HEK293 (cell line): Measurements from ENCODE around the gene SYNE1.

Experiments
- CTCF ChIA-PET: fragments of 350-600 bp; formaldehyde crosslinking; extraction: SDS; loops from one replicate; lab custom pipeline; 2021; ENCODE audit warnings: antibody characterized with exemption; lab: Yijun Ruan, JAX
- POLR2A ChIA-PET: fragments of 300-600 bp; formaldehyde crosslinking; extraction: SDS; loops from one replicate; lab custom pipeline; 2020; ENCODE audit warnings: antibody characterized with exemption, inconsistent platforms; lab: Yijun Ruan, JAX
- H3K27ac ChIP-seq: fragments of 200-500 bp; sonication (Bioruptor generic); 2 replicates; pipeline ENCODE4 v1.5.1; 2014; ENCODE audit warnings: low read depth, low read length, control low read depth, inconsistent platforms; ENCODE audit errors: extremely low read depth
- H3K36me3 ChIP-seq, 2 experiments: fragments of 200-500 bp in 1 of 2; sonication (Bioruptor generic) in 1 of 2; 1 replicate in 1 of 2; 2 replicates in 1 of 2; pipeline ENCODE4 v1.5.1; 2014 to 2017; ENCODE audit warnings: inconsistent platforms in 2 of 2, low read length in 2 of 2; ENCODE audit not compliant: control insufficient read depth in 2 of 2, insufficient read depth in 1 of 2
- H3K4me1 ChIP-seq: fragments of 200-500 bp; sonication (Bioruptor generic); 2 replicates; pipeline ENCODE4 v1.5.1; 2014; ENCODE audit warnings: mild to moderate bottlenecking, low read length, inconsistent platforms; ENCODE audit not compliant: control insufficient read depth, insufficient read depth
- H3K4me3 ChIP-seq: 2 replicates; pipeline ENCODE4 v1.5.1; 2011; ENCODE audit warnings: low read depth, mild to moderate bottlenecking, control low read depth, low read length, moderate library complexity
- H3K9me3 ChIP-seq: fragments of 200-500 bp; sonication (Bioruptor generic); 2 replicates; pipeline ENCODE4 v1.5.1; 2014; ENCODE audit warnings: low read depth, low read length, inconsistent platforms; ENCODE audit not compliant: control insufficient read depth, insufficient read depth
- GLIS1 ChIP-seq: fragments of 450-650 bp; formaldehyde crosslinking; IDR thresholded peaks from 2 replicates; pipeline ENCODE4 v1.5.1; 2016; ENCODE audit warnings: missing biosample characterization, missing genetic modification characterization
- GLIS2 ChIP-seq: fragments of 450-650 bp; formaldehyde crosslinking; IDR thresholded peaks from 2 replicates; pipeline ENCODE4 v1.5.1; 2016; ENCODE audit warnings: missing biosample characterization, missing genetic modification characterization
- REPIN1 ChIP-seq: fragments of 450-650 bp; formaldehyde crosslinking; IDR thresholded peaks from 2 replicates; pipeline ENCODE4 v1.5.1; 2017; ENCODE audit warnings: missing biosample characterization, missing genetic modification characterization, low read depth
- ZNF169 ChIP-seq: fragments of 450-650 bp; formaldehyde crosslinking; IDR thresholded peaks from 2 replicates; pipeline ENCODE4 v1.5.1; 2016; ENCODE audit warnings: missing biosample characterization, missing genetic modification characterization
- ZNF202 ChIP-seq: fragments of 450-650 bp; formaldehyde crosslinking; IDR thresholded peaks from 2 replicates; pipeline ENCODE4 v1.5.1; 2016; ENCODE audit warnings: missing biosample characterization, missing genetic modification characterization, borderline replicate concordance
- ZNF214 ChIP-seq: fragments of 450-650 bp; formaldehyde crosslinking; IDR thresholded peaks from 2 replicates; pipeline ENCODE4 v1.5.1; 2017; ENCODE audit warnings: missing biosample characterization, mild to moderate bottlenecking, missing genetic modification characterization, borderline replicate concordance
- ZNF350 ChIP-seq: fragments of 450-650 bp; formaldehyde crosslinking; IDR thresholded peaks from 2 replicates; pipeline ENCODE4 v1.5.0; 2017; ENCODE audit warnings: missing biosample characterization, mild to moderate bottlenecking, missing genetic modification characterization
- ZNF394 ChIP-seq: fragments of 450-650 bp; formaldehyde crosslinking; IDR thresholded peaks from 2 replicates; pipeline ENCODE4 v1.5.1; 2016; ENCODE audit warnings: missing biosample characterization, missing genetic modification characterization, mild to moderate bottlenecking, moderate library complexity, borderline replicate concordance
- ZNF521 ChIP-seq: fragments of 450-650 bp; formaldehyde crosslinking; IDR thresholded peaks from 2 replicates; pipeline ENCODE4 v1.5.1; 2017; ENCODE audit warnings: missing biosample characterization, mild to moderate bottlenecking, missing genetic modification characterization
- ZNF548 ChIP-seq: fragments of 450-650 bp; formaldehyde crosslinking; IDR thresholded peaks from 2 replicates; pipeline ENCODE4 v1.5.1; 2016; ENCODE audit warnings: missing biosample characterization, missing genetic modification characterization
- ZNF747 ChIP-seq: fragments of 450-650 bp; formaldehyde crosslinking; IDR thresholded peaks from 2 replicates; pipeline ENCODE4 v1.5.1; 2016; ENCODE audit warnings: missing biosample characterization, missing genetic modification characterization
- ZNF76 ChIP-seq: fragments of 450-650 bp; formaldehyde crosslinking; IDR thresholded peaks from 2 replicates; pipeline ENCODE4; 2016; ENCODE audit warnings: low read depth, missing biosample characterization, missing genetic modification characterization, borderline replicate concordance
- ZXDB ChIP-seq: fragments of 450-650 bp; formaldehyde crosslinking; IDR thresholded peaks from 2 replicates; pipeline ENCODE4 v1.5.1; 2016; ENCODE audit warnings: missing biosample characterization, missing genetic modification characterization
- TF ChIP-seq, protein P1 (sequence below): fragments of 450-650 bp; formaldehyde crosslinking; IDR thresholded peaks from 2 replicates; pipeline ENCODE4 v1.5.1; 2017; ENCODE audit warnings: missing biosample characterization, missing genetic modification characterization
- TF ChIP-seq, protein P2 (sequence below): fragments of 450-650 bp; formaldehyde crosslinking; IDR thresholded peaks from 2 replicates; pipeline ENCODE4 v1.5.1; 2016; ENCODE audit warnings: missing biosample characterization, missing genetic modification characterization
- TF ChIP-seq, protein P3 (sequence below): fragments of 450-650 bp; IDR thresholded peaks from 2 replicates; pipeline ENCODE4 v1.5.1; 2018; ENCODE audit warnings: missing biosample characterization, missing genetic modification characterization
- TF ChIP-seq, protein P4 (sequence below): fragments of 450-650 bp; formaldehyde crosslinking; IDR thresholded peaks from 2 replicates; pipeline ENCODE4 v1.5.1; 2016; ENCODE audit warnings: missing biosample characterization, missing genetic modification characterization
- TF ChIP-seq, protein P5 (sequence below): fragments of 450-650 bp; formaldehyde crosslinking; IDR thresholded peaks from 2 replicates; pipeline ENCODE4 v1.5.1; 2017; ENCODE audit warnings: missing biosample characterization, missing genetic modification characterization

Gene SYNE1

DNA sequence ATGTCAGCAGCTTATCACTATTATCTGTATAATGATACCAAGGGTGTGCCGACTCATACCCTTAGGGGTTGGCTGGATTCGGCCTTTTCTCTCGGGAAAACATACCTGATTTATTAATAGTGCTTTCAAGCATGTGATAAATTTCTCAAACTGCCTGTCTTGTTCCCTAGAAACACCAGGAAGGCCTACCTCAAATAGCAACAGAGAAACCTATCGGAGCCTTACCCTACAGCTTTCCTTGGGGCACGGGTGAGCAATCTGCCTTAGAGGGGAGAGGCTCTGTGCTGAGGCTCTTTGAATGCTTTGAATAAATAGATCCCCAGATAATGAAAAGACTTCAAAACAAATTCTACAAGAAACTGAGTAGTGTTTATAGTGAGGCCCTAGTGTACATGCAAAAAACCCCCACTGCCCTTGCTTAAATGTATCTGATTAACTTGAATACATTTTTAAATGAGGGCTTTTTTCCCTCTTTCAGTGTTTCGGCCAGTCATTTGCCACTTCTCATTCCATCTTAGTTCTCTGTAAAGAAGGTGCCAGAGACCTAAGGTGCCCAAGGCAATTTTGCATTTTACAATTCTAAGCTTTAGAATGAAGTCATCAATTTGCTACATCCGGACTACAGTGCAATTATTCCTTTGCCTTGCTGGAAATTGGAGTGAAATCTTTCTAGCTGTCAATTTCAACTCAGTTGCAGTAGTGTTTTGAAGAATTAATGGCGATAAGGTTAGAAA lies 509.6 kb downstream of the SYNE1 start:
- Histone ChIP-seq H3K4me3 (no peak overlapping the region), H3K4me1 (no peaks in the 10 kb centered on the region), H3K9me3 (no peaks in the 10 kb centered on the region), H3K27ac (no peak overlapping the region), H3K36me3 (peaks cover 0 to 30% of the 10 kb centered on the region in 2 experiments; a peak in 1 of 3 replicates)
- ChIA-PET POLR2A (no interaction called here), CTCF (interaction anchor here (0.6 to 3.6 kb wide), 4 partner anchors 361 to 541 kb away, joined by 3 to 62 read pairs (median 5); no protein-coding TSS in a partner anchor)
- TF ChIP-seq GLIS2 (tag by site-specific recombination) = no peak
- TF ChIP-seq ZNF202 = no peak
- no peak for TF ChIP-seq ZNF394 (tag by site-specific recombination)
- TF ChIP-seq ZNF350 = no peak
- TF ChIP-seq, protein P1, sequence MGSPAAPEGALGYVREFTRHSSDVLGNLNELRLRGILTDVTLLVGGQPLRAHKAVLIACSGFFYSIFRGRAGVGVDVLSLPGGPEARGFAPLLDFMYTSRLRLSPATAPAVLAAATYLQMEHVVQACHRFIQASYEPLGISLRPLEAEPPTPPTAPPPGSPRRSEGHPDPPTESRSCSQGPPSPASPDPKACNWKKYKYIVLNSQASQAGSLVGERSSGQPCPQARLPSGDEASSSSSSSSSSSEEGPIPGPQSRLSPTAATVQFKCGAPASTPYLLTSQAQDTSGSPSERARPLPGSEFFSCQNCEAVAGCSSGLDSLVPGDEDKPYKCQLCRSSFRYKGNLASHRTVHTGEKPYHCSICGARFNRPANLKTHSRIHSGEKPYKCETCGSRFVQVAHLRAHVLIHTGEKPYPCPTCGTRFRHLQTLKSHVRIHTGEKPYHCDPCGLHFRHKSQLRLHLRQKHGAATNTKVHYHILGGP = no peak
- no peak for TF ChIP-seq ZNF169 (tag by site-specific recombination)
- no peak for TF ChIP-seq ZNF548 (tag by site-specific recombination)
- TF ChIP-seq ZNF214 (tag by site-specific recombination) = no peak
- no peak for TF ChIP-seq REPIN1 (tag by site-specific recombination)
- TF ChIP-seq, protein P2, sequence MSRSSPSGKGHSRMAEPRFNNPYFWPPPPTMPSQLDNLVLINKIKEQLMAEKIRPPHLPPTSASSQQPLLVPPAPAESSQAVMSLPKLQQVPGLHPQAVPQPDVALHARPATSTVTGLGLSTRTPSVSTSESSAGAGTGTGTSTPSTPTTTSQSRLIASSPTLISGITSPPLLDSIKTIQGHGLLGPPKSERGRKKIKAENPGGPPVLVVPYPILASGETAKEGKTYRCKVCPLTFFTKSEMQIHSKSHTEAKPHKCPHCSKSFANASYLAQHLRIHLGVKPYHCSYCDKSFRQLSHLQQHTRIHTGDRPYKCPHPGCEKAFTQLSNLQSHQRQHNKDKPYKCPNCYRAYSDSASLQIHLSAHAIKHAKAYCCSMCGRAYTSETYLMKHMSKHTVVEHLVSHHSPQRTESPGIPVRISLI (tag by site-specific recombination) = no peak
- TF ChIP-seq GLIS1 (tag by site-specific recombination) = no peak
- no peak for TF ChIP-seq ZXDB (tag by site-specific recombination)
- TF ChIP-seq, protein P3, sequence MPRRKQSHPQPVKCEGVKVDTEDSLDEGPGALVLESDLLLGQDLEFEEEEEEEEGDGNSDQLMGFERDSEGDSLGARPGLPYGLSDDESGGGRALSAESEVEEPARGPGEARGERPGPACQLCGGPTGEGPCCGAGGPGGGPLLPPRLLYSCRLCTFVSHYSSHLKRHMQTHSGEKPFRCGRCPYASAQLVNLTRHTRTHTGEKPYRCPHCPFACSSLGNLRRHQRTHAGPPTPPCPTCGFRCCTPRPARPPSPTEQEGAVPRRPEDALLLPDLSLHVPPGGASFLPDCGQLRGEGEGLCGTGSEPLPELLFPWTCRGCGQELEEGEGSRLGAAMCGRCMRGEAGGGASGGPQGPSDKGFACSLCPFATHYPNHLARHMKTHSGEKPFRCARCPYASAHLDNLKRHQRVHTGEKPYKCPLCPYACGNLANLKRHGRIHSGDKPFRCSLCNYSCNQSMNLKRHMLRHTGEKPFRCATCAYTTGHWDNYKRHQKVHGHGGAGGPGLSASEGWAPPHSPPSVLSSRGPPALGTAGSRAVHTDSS = no peak
- no peak for TF ChIP-seq ZNF521 (tag by site-specific recombination)
- TF ChIP-seq, protein P4, sequence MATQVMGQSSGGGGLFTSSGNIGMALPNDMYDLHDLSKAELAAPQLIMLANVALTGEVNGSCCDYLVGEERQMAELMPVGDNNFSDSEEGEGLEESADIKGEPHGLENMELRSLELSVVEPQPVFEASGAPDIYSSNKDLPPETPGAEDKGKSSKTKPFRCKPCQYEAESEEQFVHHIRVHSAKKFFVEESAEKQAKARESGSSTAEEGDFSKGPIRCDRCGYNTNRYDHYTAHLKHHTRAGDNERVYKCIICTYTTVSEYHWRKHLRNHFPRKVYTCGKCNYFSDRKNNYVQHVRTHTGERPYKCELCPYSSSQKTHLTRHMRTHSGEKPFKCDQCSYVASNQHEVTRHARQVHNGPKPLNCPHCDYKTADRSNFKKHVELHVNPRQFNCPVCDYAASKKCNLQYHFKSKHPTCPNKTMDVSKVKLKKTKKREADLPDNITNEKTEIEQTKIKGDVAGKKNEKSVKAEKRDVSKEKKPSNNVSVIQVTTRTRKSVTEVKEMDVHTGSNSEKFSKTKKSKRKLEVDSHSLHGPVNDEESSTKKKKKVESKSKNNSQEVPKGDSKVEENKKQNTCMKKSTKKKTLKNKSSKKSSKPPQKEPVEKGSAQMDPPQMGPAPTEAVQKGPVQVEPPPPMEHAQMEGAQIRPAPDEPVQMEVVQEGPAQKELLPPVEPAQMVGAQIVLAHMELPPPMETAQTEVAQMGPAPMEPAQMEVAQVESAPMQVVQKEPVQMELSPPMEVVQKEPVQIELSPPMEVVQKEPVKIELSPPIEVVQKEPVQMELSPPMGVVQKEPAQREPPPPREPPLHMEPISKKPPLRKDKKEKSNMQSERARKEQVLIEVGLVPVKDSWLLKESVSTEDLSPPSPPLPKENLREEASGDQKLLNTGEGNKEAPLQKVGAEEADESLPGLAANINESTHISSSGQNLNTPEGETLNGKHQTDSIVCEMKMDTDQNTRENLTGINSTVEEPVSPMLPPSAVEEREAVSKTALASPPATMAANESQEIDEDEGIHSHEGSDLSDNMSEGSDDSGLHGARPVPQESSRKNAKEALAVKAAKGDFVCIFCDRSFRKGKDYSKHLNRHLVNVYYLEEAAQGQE (tag by site-specific recombination) = no peak
- no peak for TF ChIP-seq ZNF747
- no peak for TF ChIP-seq ZNF76
- TF ChIP-seq, protein P5, sequence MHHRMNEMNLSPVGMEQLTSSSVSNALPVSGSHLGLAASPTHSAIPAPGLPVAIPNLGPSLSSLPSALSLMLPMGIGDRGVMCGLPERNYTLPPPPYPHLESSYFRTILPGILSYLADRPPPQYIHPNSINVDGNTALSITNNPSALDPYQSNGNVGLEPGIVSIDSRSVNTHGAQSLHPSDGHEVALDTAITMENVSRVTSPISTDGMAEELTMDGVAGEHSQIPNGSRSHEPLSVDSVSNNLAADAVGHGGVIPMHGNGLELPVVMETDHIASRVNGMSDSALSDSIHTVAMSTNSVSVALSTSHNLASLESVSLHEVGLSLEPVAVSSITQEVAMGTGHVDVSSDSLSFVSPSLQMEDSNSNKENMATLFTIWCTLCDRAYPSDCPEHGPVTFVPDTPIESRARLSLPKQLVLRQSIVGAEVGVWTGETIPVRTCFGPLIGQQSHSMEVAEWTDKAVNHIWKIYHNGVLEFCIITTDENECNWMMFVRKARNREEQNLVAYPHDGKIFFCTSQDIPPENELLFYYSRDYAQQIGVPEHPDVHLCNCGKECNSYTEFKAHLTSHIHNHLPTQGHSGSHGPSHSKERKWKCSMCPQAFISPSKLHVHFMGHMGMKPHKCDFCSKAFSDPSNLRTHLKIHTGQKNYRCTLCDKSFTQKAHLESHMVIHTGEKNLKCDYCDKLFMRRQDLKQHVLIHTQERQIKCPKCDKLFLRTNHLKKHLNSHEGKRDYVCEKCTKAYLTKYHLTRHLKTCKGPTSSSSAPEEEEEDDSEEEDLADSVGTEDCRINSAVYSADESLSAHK = no peak
